VCaP (cell line): Measurements from ENCODE around the gene MAEA.

Experiments
- H3K27ac ChIP-seq: fragments of 450-650 bp; 2 replicates; pipeline ENCODE4 v1.5.1; 2017
- CTCF ChIP-seq: fragments of 450-650 bp; conservative IDR thresholded peaks from 2 replicates; pipeline ENCODE4 v1.5.1; 2017; ENCODE audit warnings: mild to moderate bottlenecking, moderate library complexity

Gene MAEA

DNA sequence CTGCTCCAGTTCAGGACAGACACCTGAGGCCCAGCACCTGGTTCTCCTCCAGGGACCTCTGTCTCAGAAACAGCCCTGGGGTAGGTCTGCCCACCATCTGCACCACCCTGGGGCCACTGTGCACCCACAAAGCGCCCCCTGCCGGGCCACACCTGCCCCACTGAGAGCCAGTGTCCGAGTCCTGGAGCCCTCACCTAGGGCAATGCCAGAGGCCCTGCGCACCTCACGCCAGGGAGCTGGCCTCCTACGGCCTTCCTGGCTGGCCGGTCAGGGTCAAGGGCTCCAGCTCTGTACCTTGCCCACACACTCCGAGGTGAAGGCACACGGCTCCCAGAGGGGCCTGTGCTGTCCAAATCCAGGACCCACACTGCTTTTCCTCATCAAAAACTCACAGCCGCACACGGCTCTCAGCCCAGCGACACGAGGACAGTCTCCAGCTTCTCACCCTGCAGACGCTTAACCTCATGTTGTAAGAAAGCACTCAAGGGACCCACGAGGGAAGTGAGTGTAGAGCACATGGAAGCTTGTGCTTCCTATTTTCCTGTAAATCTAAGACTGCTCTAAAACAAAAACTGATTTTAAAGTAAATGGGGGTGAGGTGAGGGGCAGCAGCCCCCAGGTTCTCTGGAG, 46.1 kb upstream of the MAEA start:
- TF ChIP-seq CTCF, result no peak
- H3K27ac ChIP-seq, result peak overlapping the region; percentile 97; the same call in 1 of the 2 replicates

DNA sequence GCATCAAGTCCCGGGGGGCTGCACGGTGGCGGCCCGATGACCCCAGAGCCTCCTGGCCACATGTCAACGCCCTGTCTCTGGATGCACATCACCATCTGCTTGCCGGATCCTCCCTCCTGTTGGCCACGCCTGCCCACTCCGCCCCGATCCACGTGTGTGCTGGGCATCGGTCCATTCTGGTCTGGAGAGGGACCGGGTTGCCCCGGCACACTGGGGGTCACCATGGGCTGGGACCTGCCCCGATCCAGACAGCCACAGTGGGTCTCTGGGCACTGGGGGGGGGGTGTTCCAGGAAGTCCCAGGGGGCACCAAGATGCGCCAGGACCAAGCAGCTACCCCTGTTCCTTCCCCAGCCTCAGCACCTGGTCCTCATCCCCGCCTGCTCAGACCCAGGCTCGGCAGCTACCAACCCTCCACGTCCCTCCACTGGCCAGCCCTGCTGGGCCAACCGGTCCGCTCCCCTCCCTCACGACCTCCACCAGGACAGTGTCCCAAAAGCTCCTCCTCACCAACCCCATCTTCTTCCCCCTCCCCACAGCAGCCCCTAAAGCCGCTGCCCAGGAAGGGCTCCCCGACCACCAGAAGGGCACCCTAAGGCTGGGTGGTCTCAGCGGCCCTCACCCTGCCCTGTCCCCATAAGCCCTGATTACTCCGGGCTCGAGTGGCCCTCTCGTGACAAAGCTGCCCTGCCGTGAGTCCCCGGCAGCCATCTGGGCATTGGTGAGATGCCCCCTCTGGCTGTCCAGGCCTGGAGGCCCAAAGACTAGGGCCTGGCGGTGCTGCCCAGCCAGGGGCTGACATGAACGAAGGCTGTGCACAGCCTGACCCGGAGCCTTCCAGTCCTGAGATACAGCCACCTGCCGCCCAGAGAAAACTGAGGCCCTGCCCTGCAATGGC, 45.4 kb upstream of the MAEA start:
- TF ChIP-seq CTCF, result no peak
- peak overlapping the region; percentile 97 for H3K27ac ChIP-seq

DNA sequence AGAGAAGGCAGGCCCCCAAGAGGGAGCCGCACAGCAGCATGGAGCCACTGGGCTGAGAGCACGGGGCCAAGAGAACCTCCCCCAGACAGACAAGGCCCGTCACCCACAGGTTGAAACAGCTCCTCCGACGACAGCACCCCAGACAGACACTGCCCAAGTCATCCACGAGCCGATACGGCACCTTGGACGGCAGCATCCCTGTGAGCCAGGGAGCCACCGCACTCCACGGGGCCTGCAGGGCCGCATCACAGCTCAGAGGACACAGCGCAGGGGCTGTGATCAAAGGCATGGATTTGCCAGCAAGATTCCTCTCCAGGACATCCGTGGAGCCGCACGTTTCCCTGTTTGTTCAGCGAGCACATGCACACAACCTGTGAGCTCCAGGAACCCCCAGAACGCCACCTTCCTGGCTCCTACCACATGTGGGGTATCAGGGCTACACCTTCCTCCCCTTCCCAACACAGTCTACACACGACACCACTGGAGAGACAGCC, 44.7 kb upstream of the MAEA start:
- TF ChIP-seq CTCF, result no peak
- peak overlapping the region; percentile 97 for H3K27ac ChIP-seq

DNA sequence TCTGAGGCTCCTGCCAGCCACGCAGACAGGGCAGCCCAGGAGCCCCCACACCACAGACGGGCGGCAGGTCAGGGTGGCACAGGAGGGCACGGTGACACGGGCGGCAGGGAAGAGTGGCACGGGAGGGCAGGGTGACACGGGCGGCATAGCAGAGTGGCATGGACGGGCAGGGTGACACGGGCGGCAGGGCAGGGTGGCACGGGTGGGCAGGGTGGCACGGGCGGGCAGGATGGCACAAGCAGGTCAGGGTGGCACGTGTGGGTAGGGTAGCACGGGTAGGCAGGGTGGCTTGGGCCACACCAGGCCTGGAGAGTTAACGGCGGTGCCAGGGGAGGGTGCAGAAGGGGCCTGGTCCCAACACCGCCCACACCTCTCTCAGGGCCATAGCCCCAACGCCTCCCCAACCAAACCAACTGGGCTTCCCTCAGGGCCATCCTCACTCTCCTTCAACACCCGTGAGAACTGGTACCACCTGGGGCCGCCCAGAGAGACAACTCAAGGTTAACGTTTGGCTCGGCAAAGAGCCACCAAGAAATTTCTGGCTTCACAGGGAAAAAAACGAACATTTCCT, 44.1 kb upstream of the MAEA start:
- no peak for TF ChIP-seq CTCF
- H3K27ac ChIP-seq, result peak overlapping the region; percentile 97

DNA sequence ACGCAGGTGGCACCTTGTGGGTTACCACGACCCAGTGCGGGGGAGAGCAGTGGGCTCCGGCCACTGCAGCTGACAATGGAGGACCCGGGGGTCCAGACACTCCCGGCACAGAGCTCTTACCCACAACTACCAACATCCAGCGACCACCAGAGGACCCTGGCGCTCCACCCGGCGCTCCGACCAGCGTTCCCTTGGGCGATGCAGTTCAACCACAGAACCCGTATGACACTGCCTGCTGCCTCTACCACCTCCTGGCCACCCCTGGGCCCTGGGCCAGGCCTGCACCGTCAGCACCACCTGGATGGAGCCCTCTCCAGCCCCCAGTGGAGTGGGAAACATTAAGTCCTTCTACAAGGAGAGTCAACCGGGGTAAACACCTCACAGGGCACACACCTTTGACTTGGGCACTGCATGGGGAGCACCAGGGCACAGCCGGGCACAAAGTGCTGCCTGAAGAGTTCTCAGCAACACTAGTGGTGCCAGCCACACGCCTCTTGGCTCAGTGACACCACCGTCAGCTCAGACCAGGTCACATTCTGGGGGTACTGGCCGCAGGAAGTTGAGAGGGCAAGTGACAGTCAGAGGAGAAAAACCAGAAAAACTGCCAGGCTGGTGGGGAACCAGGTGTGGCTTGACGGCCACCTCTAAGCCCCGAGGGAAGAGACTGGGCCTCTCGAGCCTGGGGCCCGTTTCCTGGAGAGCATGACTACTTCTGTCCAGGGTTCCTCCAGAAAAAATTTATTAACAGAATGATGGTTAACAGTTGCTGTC, 43.4 kb upstream of the MAEA start:
- peak overlapping the region; percentile 97 for H3K27ac ChIP-seq
- no peak for TF ChIP-seq CTCF

DNA sequence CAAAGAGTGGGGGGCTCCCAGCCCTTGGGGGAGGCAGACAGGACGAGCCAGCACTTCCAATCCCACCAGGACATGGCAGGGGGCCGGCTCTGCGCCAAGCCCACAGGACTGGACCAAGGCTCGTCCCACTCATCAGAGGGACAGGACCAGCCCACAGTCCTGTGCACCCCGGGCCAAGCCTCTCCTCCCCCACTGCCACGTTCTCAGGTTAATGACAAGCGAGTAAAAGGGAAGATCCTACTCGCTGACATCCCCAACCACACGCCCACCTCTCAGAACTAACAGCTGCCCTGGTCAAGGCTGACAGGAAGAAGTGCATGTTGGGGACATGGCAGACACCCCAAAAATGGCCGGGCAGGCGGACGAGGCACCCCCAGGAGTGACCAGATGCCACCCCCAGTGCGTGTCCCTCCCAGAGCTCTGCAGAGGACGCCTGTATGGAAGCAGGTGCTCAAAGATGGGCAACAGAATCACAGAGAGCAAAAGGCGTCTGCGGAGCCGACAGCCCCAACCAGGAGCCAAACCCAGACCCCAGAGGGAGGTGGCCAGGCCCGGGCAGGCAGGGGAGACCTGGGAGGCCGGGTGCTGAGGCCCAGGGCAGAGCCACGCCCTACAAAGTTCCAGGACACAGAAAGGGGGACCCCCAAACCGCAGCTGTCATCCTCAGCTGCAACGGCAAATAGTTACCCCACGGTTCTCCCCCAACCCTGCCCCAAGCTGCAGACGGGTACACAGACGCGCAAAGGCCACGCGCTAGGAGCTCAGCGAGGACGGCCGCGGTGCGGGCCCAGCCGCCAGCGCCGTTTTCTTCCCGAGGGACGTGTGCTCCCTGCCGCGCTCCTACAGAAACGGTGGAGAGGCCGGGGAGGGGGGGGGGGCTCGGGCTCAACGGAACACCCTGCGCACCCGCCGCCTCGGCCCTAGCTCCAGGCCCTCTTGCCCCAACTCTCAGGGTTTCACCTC, 42.5 kb upstream of the MAEA start:
- peak overlapping the region; percentile 97 for H3K27ac ChIP-seq
- TF ChIP-seq CTCF, result no peak
